Right cardiac atrium (tissue), 5 donors: ENCODE measurements around the gene STAT4. TPM values are rescaled to one million over a fixed set of nuclear protein-coding genes. Genes with fewer than 3 reads are reported as not detected.

Experiments
- ATAC-seq, 2 donors: fragments of 200-7000 bp; cut with Tn5 transposase; one replicate each; pipeline versions ENCODE4 v1.8.0 to v1.9.1; 2020; ENCODE audit warnings: moderate library complexity in 2 of 2, mild to moderate bottlenecking in 1 of 2
- DNase-seq, 3 donors: peaks; one replicate each; pipeline ENCODE4 v3.0.0-alpha.2; 2020
- H3K27ac ChIP-seq: one replicate; pipeline ENCODE4 v1.5.1; 2013; ENCODE audit warnings: mild to moderate bottlenecking, low read length, control low read depth, moderate library complexity
- H3K27me3 ChIP-seq: one replicate; pipeline ENCODE4 v1.6.1; 2013; ENCODE audit not compliant: control insufficient read depth, insufficient read depth
- H3K4me1 ChIP-seq: one replicate; pipeline ENCODE4 v1.6.1; 2013; ENCODE audit warnings: low read length; ENCODE audit not compliant: control insufficient read depth, insufficient read depth
- H3K4me3 ChIP-seq: one replicate; pipeline ENCODE4 v1.5.1; 2013; ENCODE audit warnings: low read length, control low read depth
- H3K9me3 ChIP-seq: one replicate; pipeline ENCODE4 v1.6.1; 2013; ENCODE audit warnings: low read length; ENCODE audit not compliant: control insufficient read depth
- WGBS: extraction: QIAGEN DNeasy Blood & Tissue Kit; methylation state at CpG from one replicate; pipeline ENCODE4 v1.1.7; 2013; 5-methylcytosine and 5-hydroxymethylcytosine counted together
- intact Hi-C, 4 donors: fragments of 100-400 bp; cut with DNase I; formaldehyde crosslinking; loops; one replicate each; pipeline versions ENCODE4 v1.11.0 to v1.14.0; 2022 to 2023
- polyA plus RNA-seq: library from polyadenylated mRNA; stranded (reverse); fragments of 200-250 nt; gene quantifications from one replicate; pipeline ENCODE4 v1.2.3, GENCODE V29; 2013
- total RNA-seq, 4 donors: library from RNA; stranded (reverse); fragmentation: NEBNext Ultra II Directional; extraction: Animal tissue kit (Norgen Biotek cat#: 25700); gene quantifications; one replicate each; pipeline ENCODE4 v1.2.1, GENCODE V29; 2021
- donor health status: healthy with polysubstance abuse.
- donor health status: DM: no; HTN: yes; CAD: no.
- donor health status: DM: no; HTN: no; CAD: no.
- donor health status: DM: no; HTN: yes; CAD: no; lungs with severe emphysema.
- donor health status: DM: yes; HTN: yes; CAD: no.

The STAT4 gene
- total and polyA plus RNA-seq, 5 donors = 7.0 to 27.0 (median 18.2) TPM

GRCh38 chr2:191115391-191115790 lies 35.4 kb downstream of the STAT4 start:
- WGBS = 92% methylated on average over 3 of the region's 3 CpGs
- H3K9me3 ChIP-seq = no peaks in the 10 kb centered on the region
- no peak overlapping the region for H3K27ac ChIP-seq
- no peaks in the 10 kb centered on the region for H3K4me1 ChIP-seq
- no peak for DNase-seq
- intact Hi-C loops = no loop called here
- ATAC-seq = no peak
- no peaks in the 10 kb centered on the region for H3K27me3 ChIP-seq
- H3K4me3 ChIP-seq = no peak overlapping the region

GRCh38 chr2:191114403-191114886 lies 36.3 kb downstream of the STAT4 start:
- DNase-seq = no peak
- ATAC-seq = peak; percentile 29 to 34
- no peak overlapping the region for H3K27ac ChIP-seq

GRCh38 chr2:191113761-191114160 lies 37.0 kb downstream of the STAT4 start:
- H3K4me3 ChIP-seq = no peak overlapping the region
- no peaks in the 10 kb centered on the region for H3K9me3 ChIP-seq
- H3K27ac ChIP-seq = no peak overlapping the region
- no peaks in the 10 kb centered on the region for H3K4me1 ChIP-seq
- no peaks in the 10 kb centered on the region for H3K27me3 ChIP-seq
- ATAC-seq (no peak), DNase-seq (no peak)
- intact Hi-C loops = no loop called here
- 94% methylated on average over 1 of the region's 1 CpG for WGBS

More at GRCh38 chr2:191114403-191114886, 36.3 kb downstream of the STAT4 start:
- Histone ChIP-seq H3K4me3 (no peak overlapping the region), H3K27me3 (no peaks in the 10 kb centered on the region), H3K9me3 (no peaks in the 10 kb centered on the region), H3K4me1 (no peaks in the 10 kb centered on the region)
- intact Hi-C loops = no loop called here
- 28% methylated on average over 6 of the region's 6 CpGs for WGBS

- DNase-seq = no peak
- no peak for ATAC-seq
- Histone ChIP-seq H3K9me3 (no peaks in the 10 kb centered on the region), H3K27me3 (no peaks in the 10 kb centered on the region), H3K4me3 (no peak overlapping the region), H3K4me1 (no peaks in the 10 kb centered on the region), H3K27ac (no peak overlapping the region)
- WGBS = 77% methylated on average over 4 of the region's 4 CpGs
- intact Hi-C loops = no loop called here
These were observed 38.3 kb downstream of the STAT4 start for GRCh38 chr2:191112448-191112901.

GRCh38 chr2:191109888-191110287 lies 40.9 kb downstream of the STAT4 start:
- H3K9me3 ChIP-seq = no peaks in the 10 kb centered on the region
- 93% methylated on average over 2 of the region's 2 CpGs for WGBS

GRCh38 chr2:191108331-191108730 lies 42.5 kb downstream of the STAT4 start:
- intact Hi-C loops = no loop called here
- DNase-seq (no peak), ATAC-seq (no peak)
- no peaks in the 10 kb centered on the region for H3K4me1 ChIP-seq
- no peaks in the 10 kb centered on the region for H3K27me3 ChIP-seq
- no peak overlapping the region for H3K27ac ChIP-seq
- no peak overlapping the region for H3K4me3 ChIP-seq
- H3K9me3 ChIP-seq = no peaks in the 10 kb centered on the region
- WGBS = 58% methylated on average over 4 of the region's 4 CpGs

More at GRCh38 chr2:191109888-191110287, 40.9 kb downstream of the STAT4 start:
- ATAC-seq (no peak), DNase-seq (no peak)
- Histone ChIP-seq H3K4me1 (no peaks in the 10 kb centered on the region), H3K27me3 (no peaks in the 10 kb centered on the region), H3K27ac (no peak overlapping the region), H3K4me3 (no peak overlapping the region)
- intact Hi-C loops = no loop called here

GRCh38 chr2:191105082-191105481 lies 45.7 kb downstream of the STAT4 start:
- no peak for DNase-seq
- Histone ChIP-seq H3K4me3 (no peak overlapping the region), H3K4me1 (no peaks in the 10 kb centered on the region), H3K27me3 (no peaks in the 10 kb centered on the region), H3K27ac (no peak overlapping the region), H3K9me3 (no peaks in the 10 kb centered on the region)
- WGBS = 77% methylated on average over 3 of the region's 3 CpGs
- ATAC-seq = no peak
- intact Hi-C loops = no loop called here

GRCh38 chr2:191103774-191104173 lies 47.0 kb downstream of the STAT4 start:
- Histone ChIP-seq H3K27me3 (no peaks in the 10 kb centered on the region), H3K27ac (no peak overlapping the region), H3K4me3 (no peak overlapping the region), H3K9me3 (no peaks in the 10 kb centered on the region), H3K4me1 (no peaks in the 10 kb centered on the region)
- 95% methylated on average over 1 of the region's 1 CpG for WGBS
- no peak for DNase-seq
- intact Hi-C loops = no loop called here
- no peak for ATAC-seq

GRCh38 chr2:191100216-191100615 lies 50.6 kb downstream of the STAT4 start:
- Histone ChIP-seq H3K4me1 (no peaks in the 10 kb centered on the region), H3K27ac (no peak overlapping the region), H3K27me3 (no peaks in the 10 kb centered on the region), H3K4me3 (no peak overlapping the region), H3K9me3 (no peaks in the 10 kb centered on the region)
- ATAC-seq (no peak), DNase-seq (no peak)
- 94% methylated on average over 5 of the region's 5 CpGs for WGBS
- intact Hi-C loops = no loop called here

- Histone ChIP-seq H3K9me3 (no peaks in the 10 kb centered on the region), H3K4me3 (no peak overlapping the region), H3K27me3 (no peaks in the 10 kb centered on the region), H3K4me1 (no peaks in the 10 kb centered on the region), H3K27ac (no peak overlapping the region)
- no peak for ATAC-seq
- 97% methylated on average over 2 of the region's 2 CpGs for WGBS
- no peak for DNase-seq
- intact Hi-C loops = no loop called here
These were observed 63.5 kb downstream of the STAT4 start for GRCh38 chr2:191087311-191087710.

- ATAC-seq = no peak
- H3K4me1 ChIP-seq = no peaks in the 10 kb centered on the region
- no peaks in the 10 kb centered on the region for H3K9me3 ChIP-seq
- H3K4me3 ChIP-seq = no peak overlapping the region
- H3K27ac ChIP-seq = no peak overlapping the region
- intact Hi-C loops = no loop called here
- no peaks in the 10 kb centered on the region for H3K27me3 ChIP-seq
- DNase-seq = no peak
These were observed 64.1 kb downstream of the STAT4 start for GRCh38 chr2:191086706-191087105.

GRCh38 chr2:191083540-191083939 lies 67.3 kb downstream of the STAT4 start:
- DNase-seq (no peak), ATAC-seq (no peak)
- no peaks in the 10 kb centered on the region for H3K9me3 ChIP-seq
- intact Hi-C loops = no loop called here
- H3K27me3 ChIP-seq = no peaks in the 10 kb centered on the region
- no peak overlapping the region for H3K27ac ChIP-seq
- no peaks in the 10 kb centered on the region for H3K4me1 ChIP-seq
- WGBS = 94% methylated on average over 3 of the region's 3 CpGs
- no peak overlapping the region for H3K4me3 ChIP-seq
